Measurements from ENCODE around the gene EMX1. TPM values are rescaled to one million over a fixed set of nuclear protein-coding genes. Genes with fewer than 3 reads are reported as not detected.

EMX1 gene
- total RNA-seq, 1 donor from 2014 or later, result 0.54 TPM

- H3K27ac Mint-ChIP-seq (ENCODE audit: unreplicated experiment), result no peak overlapping the region
- no peaks in the 10 kb centered on the region for H3K36me3 Mint-ChIP-seq (ENCODE audit: unreplicated experiment)
- H3K9me3 Mint-ChIP-seq (ENCODE audit: unreplicated experiment), result peaks cover 13% of the 10 kb centered on the region
- no peak for DNase-seq
- peaks cover 20% of the 10 kb centered on the region for H3K4me1 Mint-ChIP-seq (ENCODE audit: low read depth, unreplicated experiment)
- H3K27me3 Mint-ChIP-seq (ENCODE audit: unreplicated experiment), result peaks cover 7% of the 10 kb centered on the region
- H3K4me3 Mint-ChIP-seq (ENCODE audit: unreplicated experiment), result no peak overlapping the region
- TF ChIP-seq, protein P1, sequence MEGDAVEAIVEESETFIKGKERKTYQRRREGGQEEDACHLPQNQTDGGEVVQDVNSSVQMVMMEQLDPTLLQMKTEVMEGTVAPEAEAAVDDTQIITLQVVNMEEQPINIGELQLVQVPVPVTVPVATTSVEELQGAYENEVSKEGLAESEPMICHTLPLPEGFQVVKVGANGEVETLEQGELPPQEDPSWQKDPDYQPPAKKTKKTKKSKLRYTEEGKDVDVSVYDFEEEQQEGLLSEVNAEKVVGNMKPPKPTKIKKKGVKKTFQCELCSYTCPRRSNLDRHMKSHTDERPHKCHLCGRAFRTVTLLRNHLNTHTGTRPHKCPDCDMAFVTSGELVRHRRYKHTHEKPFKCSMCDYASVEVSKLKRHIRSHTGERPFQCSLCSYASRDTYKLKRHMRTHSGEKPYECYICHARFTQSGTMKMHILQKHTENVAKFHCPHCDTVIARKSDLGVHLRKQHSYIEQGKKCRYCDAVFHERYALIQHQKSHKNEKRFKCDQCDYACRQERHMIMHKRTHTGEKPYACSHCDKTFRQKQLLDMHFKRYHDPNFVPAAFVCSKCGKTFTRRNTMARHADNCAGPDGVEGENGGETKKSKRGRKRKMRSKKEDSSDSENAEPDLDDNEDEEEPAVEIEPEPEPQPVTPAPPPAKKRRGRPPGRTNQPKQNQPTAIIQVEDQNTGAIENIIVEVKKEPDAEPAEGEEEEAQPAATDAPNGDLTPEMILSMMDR (IDR thresholded peaks at IDR 0.05; ENCODE audit: partially characterized antibody, unreplicated experiment), result no peak
Measured at GRCh38 chr2:72945450-72946019, 28.2 kb downstream of the EMX1 start.

- H3K9me3 Mint-ChIP-seq (ENCODE audit: unreplicated experiment), result peaks cover 13% of the 10 kb centered on the region
- no peak for DNase-seq
- H3K4me3 Mint-ChIP-seq (ENCODE audit: unreplicated experiment), result no peak overlapping the region
- H3K36me3 Mint-ChIP-seq (ENCODE audit: unreplicated experiment), result no peaks in the 10 kb centered on the region
- TF ChIP-seq, protein P1 (IDR thresholded peaks at IDR 0.05; ENCODE audit: partially characterized antibody, unreplicated experiment), result no peak
- H3K27me3 Mint-ChIP-seq (ENCODE audit: unreplicated experiment), result peaks cover 2% of the 10 kb centered on the region
- H3K4me1 Mint-ChIP-seq (ENCODE audit: low read depth, unreplicated experiment), result peaks cover 18% of the 10 kb centered on the region
- H3K27ac Mint-ChIP-seq (ENCODE audit: unreplicated experiment), result no peak overlapping the region
Measured at GRCh38 chr2:72946466-72946865, 29.1 kb downstream of the EMX1 start.

DNA sequence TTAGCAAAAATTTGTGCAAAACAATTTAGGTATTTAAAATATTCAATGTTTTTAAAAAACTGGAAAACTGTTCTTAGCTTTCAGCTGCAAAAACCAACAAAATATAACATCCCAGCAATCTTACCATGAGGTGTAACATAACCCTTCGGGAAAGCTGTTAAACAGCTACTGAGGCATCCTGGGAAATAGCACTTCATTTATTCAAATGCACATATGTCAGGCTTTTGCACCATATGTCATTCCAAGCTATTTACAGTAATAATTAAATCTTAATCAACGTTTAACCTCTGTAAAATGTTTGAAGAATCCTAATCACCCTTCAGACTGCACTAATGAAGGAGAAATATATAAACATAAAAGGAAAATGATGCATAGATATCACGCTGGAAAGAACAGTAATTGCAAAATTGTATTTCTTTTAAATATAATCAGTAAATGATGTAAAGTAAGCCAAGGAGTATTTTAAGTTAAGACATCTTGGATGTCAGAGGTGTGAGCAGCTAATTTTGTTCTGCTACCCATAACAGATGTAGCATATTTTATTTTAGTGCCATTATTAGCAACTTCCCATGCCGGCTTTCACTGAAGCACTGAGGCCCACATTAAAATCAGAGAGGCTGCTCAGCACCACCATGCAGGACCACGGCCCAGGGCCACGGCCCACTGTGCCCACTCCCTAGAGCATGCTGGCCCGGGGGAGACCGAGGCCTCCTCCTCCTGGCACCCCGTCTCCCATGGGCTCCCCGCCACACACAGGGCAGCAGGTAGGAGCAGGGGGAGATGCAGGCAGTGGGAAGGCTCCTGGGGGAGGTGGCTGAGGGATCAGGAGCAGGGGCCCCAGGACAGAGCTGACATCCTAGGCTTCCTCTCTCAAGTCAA is 30.9 kb downstream of the EMX1 start:
- H3K4me1 Mint-ChIP-seq (ENCODE audit: low read depth, unreplicated experiment), result peaks cover 18% of the 10 kb centered on the region
- no peak for DNase-seq
- H3K9me3 Mint-ChIP-seq (ENCODE audit: unreplicated experiment), result peaks cover 16% of the 10 kb centered on the region

DNA sequence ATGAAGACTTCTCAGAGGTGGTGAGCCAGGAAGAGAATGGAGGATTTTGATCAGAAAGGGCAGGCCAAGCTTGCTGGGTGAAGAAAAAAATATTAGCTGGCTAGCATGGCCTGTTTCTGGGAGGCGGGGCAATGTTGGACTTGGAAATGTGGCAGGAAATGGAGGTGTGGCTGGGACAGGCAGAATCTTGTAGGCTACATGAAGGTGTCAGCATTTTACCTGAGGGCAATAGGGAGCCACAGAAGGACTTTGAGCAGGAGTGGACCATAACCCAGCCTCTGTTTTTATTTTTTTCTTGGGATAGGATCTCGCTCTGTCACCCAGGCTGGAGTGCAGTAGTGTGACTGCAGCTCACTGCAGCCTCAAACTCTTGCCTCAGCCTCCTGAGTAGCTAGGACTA is 31.7 kb downstream of the EMX1 start:
- Mint-ChIP-seq H3K27ac (ENCODE audit: unreplicated experiment) (no peak overlapping the region), H3K4me1 (ENCODE audit: low read depth, unreplicated experiment) (peaks cover 20% of the 10 kb centered on the region), H3K4me3 (ENCODE audit: unreplicated experiment) (no peak overlapping the region), H3K36me3 (ENCODE audit: unreplicated experiment) (no peaks in the 10 kb centered on the region), H3K27me3 (ENCODE audit: unreplicated experiment) (peaks cover 2% of the 10 kb centered on the region), H3K9me3 (ENCODE audit: unreplicated experiment) (peaks cover 16% of the 10 kb centered on the region)
- TF ChIP-seq, protein P1 (IDR thresholded peaks at IDR 0.05; ENCODE audit: partially characterized antibody, unreplicated experiment), result no peak
- no peak for DNase-seq

More for the DNA sequence above, 30.9 kb downstream of the EMX1 start:
- H3K4me3 Mint-ChIP-seq (ENCODE audit: unreplicated experiment), result no peak overlapping the region
- no peaks in the 10 kb centered on the region for H3K36me3 Mint-ChIP-seq (ENCODE audit: unreplicated experiment)
- peak overlapping the region; percentile 78 for H3K27ac Mint-ChIP-seq (ENCODE audit: unreplicated experiment)
- peaks cover 2% of the 10 kb centered on the region for H3K27me3 Mint-ChIP-seq (ENCODE audit: unreplicated experiment)
- TF ChIP-seq, protein P1 (IDR thresholded peaks at IDR 0.05; ENCODE audit: partially characterized antibody, unreplicated experiment), result no peak

DNA sequence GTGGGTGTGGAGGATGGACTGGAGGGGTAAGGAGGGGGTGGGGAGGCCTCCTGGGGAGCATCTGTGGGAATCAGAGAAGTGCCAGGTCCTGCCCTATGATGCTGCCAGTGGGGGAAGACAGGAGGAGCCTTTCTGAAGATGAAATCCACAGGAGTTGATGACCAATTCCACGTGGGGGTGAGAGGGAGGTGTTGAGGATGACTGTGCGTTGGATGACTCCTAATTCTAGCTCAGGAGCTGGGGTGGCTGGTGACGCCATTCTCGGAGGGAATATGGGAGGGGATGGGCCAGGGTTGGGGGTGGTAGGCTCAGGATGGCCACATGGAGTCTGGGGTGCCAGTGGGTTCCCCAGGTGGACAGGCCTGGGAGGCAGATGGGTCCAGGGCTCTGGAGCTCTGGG is 32.3 kb downstream of the EMX1 start:
- peaks cover 20% of the 10 kb centered on the region for H3K4me1 Mint-ChIP-seq (ENCODE audit: low read depth, unreplicated experiment)
- no peak overlapping the region for H3K4me3 Mint-ChIP-seq (ENCODE audit: unreplicated experiment)
- TF ChIP-seq, protein P1 (IDR thresholded peaks at IDR 0.05; ENCODE audit: partially characterized antibody, unreplicated experiment), result no peak
- no peak for DNase-seq
- no peaks in the 10 kb centered on the region for H3K36me3 Mint-ChIP-seq (ENCODE audit: unreplicated experiment)
- no peak overlapping the region for H3K27ac Mint-ChIP-seq (ENCODE audit: unreplicated experiment)
- H3K27me3 Mint-ChIP-seq (ENCODE audit: unreplicated experiment), result peaks cover 2% of the 10 kb centered on the region
- H3K9me3 Mint-ChIP-seq (ENCODE audit: unreplicated experiment), result peaks cover 16% of the 10 kb centered on the region
